Stimulated activated CD4-positive, alpha-beta T cell treated with anti-CD3 and anti-CD28 coated beads, Interleukin-12 subunit alpha, Interleukin-12 subunit beta, amount 100 ng/mL, for 48 hours (primary cell): Measurements from ENCODE around the gene NR3C2.
"Not testable (repeated sequence)": the region's sequence is repeated elsewhere in the genome, so short reads cannot be mapped to it uniquely, and the experiment has no call there.

Experiments
- DNase-seq, 3 donors: peaks; one replicate each; pipeline ENCODE4 v3.0.0-alpha.2; 2020; ENCODE audit warnings: low read depth in 2 of 3, low spot score in 1 of 3

The NR3C2 gene

DNA sequence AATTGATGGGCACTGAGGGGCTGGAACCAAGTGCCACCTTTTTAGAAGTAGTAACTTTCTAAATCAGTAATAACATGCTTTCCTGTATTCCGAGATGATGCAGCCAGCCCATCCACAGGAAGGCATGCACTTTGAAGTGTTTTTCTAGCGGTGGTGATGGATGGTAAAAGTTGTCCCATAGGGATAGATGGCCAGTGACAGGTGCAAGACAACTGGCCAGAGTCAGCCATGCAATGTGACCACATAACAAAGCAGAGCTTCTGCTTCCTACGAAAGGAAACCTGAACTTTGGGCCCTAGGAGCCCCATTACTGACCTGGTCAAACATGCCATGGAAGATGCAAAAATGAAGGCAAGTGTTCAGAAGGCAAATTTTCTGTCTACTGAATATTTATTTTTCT, 72.3 kb downstream of the NR3C2 start:
- DNase-seq, result no peak

DNA sequence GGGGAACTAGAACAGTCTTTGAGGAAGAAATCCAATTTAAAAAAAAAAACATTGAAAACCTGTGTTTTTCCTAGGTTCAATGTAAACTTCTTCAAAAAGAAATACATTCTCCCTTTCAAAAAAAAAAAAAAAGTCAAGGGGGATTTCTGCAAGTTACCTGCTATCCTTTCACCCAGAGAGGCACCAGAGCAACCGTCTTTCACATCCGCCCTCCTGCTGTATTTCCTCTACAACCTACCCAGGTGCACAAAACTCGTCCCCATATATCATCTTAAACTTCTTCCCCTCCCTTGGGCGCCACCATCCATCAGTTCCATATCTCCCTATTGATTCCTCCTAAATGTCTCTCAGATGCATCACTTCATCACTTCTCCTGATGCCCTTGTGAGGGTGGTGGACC, 74.5 kb downstream of the NR3C2 start:
- DNase-seq, result no peak

DNA sequence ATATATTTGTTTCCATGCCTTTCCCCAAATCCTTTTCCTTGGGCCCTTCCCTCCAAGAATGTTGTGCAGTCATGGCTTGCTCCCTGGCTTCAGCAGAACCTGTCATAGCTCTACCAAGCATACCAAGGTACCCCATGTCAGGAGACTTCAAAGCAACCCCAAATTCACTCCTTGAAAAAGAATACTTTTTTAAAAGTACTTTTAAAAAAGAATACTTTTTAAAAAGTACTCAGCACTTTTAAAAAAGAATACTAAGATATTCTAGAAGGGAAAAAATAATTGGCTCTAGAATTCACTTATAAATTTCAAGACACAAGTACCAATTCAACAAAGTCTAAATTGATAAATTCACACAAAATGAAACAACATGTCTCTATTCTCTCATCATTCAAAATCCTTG, 76.0 kb downstream of the NR3C2 start:
- DNase-seq, result no peak

DNA sequence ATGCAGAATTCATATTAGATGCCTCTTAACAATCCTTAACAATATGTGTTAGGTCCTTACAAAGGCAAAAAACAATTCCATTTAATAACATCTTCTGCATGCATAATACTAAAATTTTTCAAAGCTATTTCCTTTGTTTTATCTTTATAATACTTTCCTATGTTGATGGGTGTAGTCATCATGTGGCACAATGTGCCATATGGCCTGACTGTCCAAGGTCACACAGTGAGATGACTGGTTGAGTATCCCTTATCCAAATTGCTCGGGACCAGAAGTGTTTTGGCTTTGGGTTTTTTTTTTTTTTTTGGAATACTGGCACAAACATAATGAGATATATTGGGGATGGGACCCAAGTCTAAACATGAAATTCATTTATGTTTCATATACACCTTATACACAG, 77.7 kb downstream of the NR3C2 start:
- DNase-seq, result no peak

DNA sequence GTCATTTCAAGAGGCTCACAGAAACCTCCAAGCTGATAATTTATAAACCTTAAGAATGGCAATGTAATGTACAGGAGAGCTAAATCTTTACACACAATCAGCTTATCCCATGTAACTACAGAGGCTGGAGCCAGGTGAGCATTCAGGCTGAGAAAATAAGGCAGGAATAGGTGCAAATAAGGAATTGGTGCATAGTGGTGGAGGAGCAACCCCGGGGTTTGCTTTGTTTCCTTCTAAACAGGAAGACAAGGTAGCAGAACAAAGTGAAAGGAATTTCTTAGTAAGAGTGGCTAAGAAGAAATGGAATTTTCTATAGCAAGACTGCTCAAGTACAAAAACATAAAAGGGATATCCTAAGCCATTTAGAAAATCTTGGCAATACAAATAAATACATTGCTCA, 82.4 kb downstream of the NR3C2 start:
- DNase-seq, result no peak

DNA sequence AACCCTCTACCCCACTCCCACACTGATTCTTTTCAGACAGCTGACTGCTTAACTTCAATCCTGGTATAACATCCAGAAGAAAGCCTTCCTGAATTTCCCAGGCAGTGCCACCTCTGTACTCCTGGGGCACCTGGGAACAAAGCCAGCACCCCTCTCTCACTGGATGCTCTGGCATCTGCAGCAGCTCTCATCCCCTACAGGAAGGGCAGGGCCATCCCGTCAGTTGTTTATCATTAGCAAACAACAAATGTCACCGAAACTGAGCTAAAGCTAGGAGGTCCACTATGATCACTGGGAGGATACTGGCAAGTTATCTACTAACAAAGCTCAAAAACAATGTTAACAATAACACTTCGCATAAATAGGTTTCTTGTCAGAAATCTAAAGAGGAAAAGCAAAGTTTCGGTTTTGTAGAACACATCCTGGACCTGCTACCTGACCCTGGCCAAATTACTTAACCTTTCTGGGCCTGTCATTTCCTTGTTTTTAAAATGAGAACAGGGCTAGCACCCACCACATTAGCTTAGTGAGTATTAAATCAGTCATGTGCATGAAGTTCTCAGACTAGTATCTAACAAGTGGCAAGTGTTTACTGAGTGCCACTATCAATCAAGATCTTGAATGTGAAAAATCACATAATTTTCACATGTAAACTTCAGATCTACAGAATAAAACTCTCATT, 86.6 kb downstream of the NR3C2 start:
- DNase-seq, result no peak

DNA sequence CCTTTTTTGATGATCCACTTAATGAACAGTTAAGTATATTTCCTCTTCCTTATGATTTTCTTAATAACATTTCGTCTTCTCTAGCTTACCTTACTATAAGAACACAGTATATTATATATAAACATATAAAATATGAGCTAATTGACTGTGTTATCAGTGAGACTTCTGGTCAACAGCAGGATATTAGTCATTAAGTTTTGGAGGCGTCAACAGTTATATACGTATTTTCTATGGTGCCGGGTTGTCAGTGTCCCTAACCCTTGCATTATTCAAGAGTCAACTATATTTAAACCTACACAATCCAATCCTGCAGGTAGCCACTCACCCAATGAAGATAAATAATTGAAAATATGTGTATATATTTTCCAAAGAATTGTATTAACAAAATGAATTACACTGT, 88.0 kb downstream of the NR3C2 start:
- DNase-seq, result no peak

DNA sequence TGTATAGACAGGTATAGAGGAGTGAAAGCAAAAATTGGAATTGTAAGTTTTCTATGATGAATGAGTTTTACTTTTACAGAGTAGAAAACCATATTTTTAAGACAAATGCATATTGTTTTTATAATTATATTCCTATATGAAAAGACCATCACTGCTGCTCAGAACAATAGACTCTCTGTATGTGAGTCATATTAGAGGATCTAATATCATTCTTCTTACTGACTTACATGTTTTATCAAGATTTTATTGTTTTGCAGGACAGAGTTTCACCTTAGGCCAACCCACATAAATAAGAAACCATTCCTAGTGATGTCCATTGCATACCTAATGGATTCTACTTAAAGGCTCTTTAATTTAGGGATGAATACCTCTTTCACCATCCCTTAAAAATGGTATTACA, 88.6 kb downstream of the NR3C2 start:
- DNase-seq, result no peak

DNA sequence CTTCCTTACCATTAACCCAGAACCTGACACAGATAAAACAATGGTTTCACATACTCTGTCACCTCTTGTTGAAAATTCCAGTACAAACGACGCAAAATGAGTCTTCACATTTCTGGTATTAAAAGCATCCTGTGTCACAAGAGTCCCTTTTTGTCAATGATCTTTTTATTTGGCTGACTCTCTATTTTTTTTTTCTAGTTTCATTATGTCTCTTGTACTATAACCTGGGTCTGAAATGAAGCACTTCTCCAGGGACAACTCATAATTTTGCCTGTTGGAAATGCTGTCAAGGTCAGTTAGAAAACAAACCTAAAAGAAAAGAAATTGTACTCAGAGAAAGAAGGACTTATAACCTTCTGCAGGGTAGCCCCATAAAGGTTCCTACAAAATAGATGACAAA, 93.1 kb downstream of the NR3C2 start:
- DNase-seq, result no peak

DNA sequence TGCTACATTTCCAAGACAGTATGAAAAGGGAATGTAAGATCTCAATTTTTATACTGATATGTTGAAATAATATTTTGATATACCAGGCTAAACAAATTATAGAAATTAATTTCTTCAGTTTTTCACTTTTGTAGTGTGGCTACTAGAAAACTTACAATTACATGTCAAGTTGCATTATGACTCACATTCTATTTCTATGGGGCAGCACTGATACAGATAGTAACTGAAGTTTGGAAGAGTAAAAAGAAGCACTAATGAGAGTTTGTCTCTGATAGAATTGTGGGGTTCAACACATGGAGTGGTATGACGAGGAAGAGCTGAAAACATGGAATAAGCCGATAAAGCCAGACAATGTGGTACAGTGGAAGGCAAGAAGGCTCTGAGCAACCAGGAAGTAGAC, 95.6 kb downstream of the NR3C2 start:
- DNase-seq, result no peak

DNA sequence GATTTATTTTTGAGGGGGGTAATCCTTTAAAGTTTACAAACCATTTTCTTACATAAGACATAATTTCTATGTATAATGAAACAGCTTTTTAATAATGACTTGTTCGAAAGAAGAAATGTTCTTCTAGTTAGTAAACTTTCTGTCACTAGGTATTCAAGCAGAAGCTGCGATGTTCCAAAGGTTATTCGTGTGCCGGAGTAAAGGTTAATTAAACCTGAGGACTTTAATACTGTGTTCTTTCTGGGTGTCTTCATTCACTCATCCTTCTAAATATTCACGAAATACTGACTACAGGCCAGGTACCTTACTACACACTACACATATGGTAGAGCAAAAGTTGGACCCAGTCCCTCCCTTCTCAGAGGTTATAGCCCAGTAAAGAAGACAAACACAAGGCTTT, 96.7 kb downstream of the NR3C2 start:
- DNase-seq, result no peak

DNA sequence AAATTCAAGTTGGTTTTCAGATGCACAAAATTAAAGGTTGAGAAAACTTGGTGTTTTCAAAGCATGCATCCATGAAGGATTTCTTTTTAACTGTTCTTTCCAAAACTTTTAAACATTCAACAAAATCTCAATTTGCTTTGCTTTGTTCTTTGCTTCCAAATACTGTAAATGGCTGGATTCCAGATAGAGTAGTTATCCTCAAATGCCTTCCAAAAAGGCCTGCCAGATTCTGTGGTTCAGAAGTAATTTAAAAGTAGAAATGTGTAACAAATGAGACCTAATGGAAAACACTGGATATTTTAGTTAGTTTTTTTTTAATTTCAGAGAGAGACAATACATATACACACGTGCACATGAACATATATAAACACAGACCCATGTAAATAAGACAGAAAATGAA, 97.3 kb downstream of the NR3C2 start:
- DNase-seq, result no peak

DNA sequence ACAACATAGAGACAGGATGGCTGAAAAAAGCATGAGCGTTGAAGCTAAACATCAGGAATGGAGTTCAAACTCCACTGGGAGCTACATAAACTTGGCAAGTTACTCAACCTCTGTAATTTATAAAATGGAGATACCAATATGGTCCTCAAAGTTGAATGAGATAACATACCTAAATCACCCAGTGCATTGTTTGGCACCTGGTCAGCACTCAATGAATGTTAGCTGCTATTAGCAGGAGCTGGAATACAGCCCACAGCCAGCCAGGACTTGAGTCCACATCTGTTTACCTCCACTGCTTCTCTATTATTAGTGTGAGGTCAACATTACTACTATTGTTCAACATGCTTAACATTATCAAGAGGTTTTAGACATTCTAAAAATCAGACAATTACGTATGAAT, 97.9 kb downstream of the NR3C2 start:
- no peak for DNase-seq

DNA sequence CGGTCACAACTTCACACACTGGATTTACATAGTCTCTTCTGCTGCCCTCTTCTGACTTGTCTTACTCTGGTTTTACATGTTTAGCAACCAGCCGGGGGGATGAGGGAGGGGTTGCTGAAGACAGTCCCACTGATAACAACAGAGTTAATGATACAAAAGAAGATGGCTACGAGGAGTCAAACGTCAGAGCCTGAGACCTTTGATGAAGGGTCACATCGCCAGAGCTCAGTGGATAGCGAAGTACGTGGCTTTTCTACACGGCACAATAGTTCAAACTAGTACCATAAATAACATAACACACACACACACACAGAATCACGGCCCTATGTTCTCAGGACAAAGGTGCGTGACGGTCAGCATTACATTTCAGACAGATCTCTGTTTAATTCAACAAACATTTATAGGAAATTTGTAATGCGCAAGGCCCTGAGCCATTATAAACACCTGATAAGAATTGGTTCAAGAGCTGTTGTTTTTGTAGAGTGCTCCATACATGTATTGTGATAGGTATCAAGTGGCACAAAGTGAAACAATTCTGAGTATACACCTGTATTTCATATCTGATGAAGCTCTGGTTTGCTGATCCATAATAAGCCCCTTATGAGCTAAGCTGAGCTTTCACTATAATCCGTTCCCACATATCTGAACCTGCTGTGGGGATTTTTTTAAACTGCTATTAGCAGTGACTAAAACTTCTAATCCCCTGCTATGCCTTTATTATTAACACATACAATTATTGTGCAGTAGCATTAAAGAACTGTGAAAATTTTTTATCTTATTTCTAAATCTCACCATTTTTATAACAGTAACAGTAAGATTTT, 100.0 kb downstream of the NR3C2 start:
- DNase-seq, result no peak

DNA sequence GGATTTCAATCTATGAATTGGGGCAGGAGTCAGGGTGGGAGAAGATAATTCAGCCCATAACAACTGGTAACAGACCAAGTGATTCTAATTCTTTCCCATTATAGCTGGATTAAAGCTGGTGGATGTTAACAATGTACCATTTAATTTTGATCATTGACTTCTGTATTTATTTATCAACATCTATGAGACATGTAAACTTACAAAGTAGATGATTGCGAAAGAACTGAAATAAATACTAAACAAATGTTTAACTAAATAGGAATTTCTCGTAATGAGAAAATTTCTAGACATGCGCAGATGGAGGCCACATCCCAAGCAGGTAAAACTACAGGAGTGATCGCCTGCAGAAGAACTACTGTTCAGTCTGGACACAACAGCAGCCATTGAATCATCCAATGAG, 107.1 kb downstream of the NR3C2 start:
- DNase-seq, result no peak

DNA sequence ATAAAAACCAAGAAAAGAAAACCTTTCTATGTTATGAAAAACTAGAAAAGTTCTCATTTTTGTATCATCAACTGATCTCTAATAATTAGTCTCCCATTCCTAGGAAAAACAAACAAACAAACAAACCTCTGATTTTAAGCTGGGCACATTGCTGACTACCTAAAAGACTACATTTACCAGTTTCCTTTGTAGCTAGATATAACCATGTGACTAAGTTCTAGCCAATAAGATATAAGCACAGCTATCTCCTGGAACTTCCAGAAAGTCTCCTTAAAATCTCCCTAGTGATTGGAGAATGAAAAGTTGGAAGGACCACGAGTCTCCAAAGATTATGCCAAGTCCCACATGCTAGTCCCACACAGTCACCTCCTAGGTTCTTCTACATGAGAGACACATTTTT, 108.9 kb downstream of the NR3C2 start:
- DNase-seq, result no peak

DNA sequence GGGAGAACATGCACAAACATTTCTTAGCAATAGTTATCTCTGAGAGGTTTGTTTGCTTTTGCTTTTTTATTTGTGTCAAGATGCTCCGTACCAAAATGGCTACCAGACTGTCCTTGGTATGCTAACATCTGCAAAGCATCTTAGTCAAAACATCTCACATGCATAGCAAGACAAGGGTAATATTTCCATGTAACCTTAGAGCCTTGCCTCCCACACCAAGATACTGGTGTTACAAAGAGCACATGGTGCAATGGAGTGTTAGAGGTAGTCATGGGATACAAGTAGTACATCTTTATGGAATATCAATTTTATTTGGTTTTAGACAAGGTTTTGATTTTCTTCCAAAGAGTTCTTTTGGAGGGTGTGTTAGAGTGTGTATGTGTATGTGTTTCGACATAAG, 109.7 kb downstream of the NR3C2 start:
- no peak for DNase-seq

DNA sequence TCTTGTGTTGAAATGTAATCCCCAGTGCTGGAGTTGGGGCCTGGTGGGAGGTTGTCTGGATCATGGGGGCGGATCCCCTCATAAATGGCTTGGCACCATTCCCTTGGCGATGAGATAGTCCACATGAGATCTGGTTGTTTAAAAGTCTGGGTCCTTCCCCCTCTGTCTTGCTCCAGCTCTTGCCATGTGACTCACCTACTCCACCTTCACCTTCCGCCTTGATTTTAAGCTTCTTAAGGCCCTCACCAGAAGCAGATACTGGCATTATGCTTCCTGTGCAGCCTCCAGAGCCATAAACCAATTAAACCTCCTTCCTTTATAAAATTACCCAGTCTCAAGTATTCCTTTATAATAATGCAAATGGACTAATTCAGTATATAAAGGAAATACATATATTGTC, 111.5 kb downstream of the NR3C2 start:
- DNase-seq, result no peak

DNA sequence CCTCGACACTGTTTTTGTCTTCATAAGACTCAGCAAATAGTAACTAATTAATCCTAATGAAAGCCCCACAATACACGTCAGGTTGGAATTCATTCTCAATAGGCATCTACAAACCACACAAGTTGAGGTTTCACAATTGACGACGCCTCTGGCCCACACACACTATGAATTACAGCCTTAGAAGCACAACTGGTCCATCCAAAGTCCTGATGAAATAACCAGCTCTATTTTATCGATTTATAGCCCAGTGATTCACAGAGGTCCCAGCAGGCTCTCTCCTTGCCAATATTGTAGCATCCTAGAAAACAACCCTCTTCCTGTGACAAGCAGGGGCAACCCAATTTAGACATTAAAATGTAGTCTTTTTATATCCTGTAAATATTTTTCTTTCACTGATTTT, 112.1 kb downstream of the NR3C2 start:
- DNase-seq, result no peak

DNA sequence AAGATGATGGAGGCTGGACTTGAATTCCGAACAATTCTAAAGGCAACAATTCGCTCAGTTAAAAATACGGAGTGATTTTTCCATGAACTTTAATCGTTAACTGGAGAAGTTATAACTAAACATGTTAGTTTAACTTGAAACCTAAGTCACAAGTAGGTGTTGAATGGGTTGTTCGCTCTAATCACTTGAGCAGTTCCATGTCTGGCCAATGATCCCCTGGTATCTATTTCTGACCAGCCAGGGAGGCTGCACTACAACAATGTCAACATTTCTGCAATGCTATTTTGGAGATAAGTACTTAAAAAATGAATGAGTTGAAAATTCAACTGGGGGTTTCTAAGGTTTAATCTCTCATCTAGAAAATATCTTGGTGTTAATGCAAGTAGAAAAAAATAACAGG, 112.5 kb downstream of the NR3C2 start:
- DNase-seq, result no peak

DNA sequence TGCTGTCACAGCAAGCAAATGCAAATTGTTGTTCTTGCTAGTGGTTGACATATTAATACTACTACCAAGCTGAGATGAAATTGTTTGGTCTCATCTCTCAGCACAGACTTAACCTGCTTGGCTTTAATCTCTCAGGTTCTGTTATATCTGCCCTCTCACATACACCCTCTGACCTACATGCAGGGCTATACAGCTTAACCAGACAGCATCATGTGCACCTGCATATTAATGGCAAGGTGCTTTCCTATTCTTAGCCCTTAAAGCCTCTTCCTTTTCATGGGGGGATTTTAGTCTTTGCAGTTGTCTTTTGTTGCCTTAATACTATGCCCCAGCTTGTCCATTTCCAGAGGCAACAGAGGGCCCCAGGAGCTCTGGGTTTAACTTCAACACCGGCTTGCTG, 114.5 kb downstream of the NR3C2 start:
- no peak for DNase-seq

DNA sequence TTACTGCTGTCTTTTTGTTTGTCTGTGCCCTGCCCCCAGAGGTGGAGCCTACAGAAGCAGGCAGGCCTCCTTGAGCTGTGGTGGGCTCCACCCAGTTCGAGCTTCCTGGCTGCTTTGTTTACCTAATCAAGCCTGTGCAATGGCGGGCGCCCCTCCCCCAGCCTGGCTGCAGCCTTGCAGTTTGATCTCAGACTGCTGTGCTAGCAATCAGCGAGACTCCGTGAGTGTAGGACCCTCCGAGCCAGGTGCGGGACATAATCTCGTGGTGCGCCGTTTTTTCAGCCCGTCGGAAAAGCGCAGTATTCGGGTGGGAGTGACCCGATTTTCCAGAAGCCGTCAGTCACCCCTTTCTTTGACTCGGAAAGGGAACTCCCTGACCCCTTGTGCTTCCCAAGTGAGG, 118.9 kb downstream of the NR3C2 start:
- not testable (repeated sequence) for DNase-seq

DNA sequence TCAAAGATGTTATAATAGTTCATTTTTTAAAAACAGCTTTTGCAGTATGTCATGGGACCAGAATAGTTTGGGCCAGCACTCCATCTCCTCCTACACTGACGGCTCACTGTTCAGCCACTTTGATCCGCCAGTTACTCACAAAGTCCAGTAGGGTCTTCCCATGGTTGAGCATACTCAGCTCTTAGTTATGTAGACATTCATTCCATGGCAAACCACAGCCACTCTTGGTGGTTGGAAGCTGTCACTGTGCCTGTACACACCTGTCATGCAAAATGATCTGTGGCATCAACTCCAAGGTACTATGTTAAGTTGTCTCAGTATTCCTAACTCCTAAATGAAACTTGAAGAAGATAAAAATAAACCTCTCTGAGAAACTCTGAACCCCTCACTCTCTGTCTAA, 127.2 kb downstream of the NR3C2 start:
- no peak for DNase-seq
